ENCODE data around the gene PPM1H. TPM values are rescaled to one million over a fixed set of nuclear protein-coding genes. Genes with fewer than 3 reads are reported as not detected.

PPM1H gene
- total and polyA plus RNA-seq, 11 donors: 1.3 to 9.6 (median 4.9) TPM

- peaks cover 0 to 33% (median 5%) of the 10 kb centered on the region in 9 donors for H3K36me3 ChIP-seq
- intact Hi-C loops (cut with DNase I): loop anchor here in 1 of 10 donors (5.0 kb wide), 1 partner anchor 87 kb away; no protein-coding TSS in a partner anchor
- WGBS, 4 donors: 92 to 95% (median 93%) methylated on average over 6 of the region's 6 CpGs
- ATAC-seq (no peak), DNase-seq (no peak)
- H3K9me3 ChIP-seq: no peaks in the 10 kb centered on the region
- H3K27me3 ChIP-seq: no peaks in the 10 kb centered on the region
- no peak overlapping the region for H3K27ac ChIP-seq
- TF ChIP-seq POLR2A (IDR thresholded peaks at IDR 0.05): no peak
- no peak for TF ChIP-seq CTCF (IDR thresholded peaks at IDR 0.05)
- peaks cover 0 to 17% (median 0%) of the 10 kb centered on the region in 12 donors for H3K4me1 ChIP-seq
- no peak overlapping the region for H3K4me3 ChIP-seq
These were observed 245.7 kb downstream of the PPM1H start for GRCh38 chr12:62689042-62689839.

DNA sequence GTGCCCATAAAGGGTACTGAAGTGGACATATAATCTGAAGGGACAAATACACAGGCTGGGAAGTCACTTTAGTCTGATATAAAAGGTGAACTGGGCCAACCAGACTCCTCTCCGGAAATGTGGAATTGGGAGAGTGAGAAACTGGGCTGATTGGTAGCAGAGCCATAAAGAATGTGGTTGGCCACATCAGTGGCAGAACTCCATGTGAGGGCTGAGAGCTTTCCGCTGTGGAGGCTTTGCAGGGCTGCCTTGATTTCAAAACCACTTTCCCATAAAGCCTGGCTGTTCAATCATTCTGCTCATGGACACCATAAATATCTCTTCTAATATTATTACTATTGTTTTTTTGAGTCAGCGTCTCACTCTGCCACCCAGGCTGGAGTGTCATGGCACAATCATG is 248.0 kb downstream of the PPM1H start:
- H3K4me1 ChIP-seq: peaks cover 0 to 24% (median 0%) of the 10 kb centered on the region in 12 donors
- ATAC-seq (no peak), DNase-seq (no peak)
- no peaks in the 10 kb centered on the region for H3K27me3 ChIP-seq
- WGBS, 4 donors: 82 to 94% (median 88%) methylated on average over 3 of the region's 3 CpGs
- no peak overlapping the region for H3K4me3 ChIP-seq
- intact Hi-C loops (cut with DNase I): loop anchor here in 1 of 10 donors (5.0 kb wide), 1 partner anchor 85 kb away; no protein-coding TSS in a partner anchor
- no peak for TF ChIP-seq POLR2A (IDR thresholded peaks at IDR 0.05)
- no peak for TF ChIP-seq CTCF (IDR thresholded peaks at IDR 0.05)
- no peaks in the 10 kb centered on the region for H3K9me3 ChIP-seq
- peak overlapping the region in 2 of 12 donors; percentile 34 to 39 for H3K27ac ChIP-seq
- H3K36me3 ChIP-seq: peaks cover 0 to 26% (median 3%) of the 10 kb centered on the region in 9 donors

GRCh38 chr12:62684570-62685295 is 250.2 kb downstream of the PPM1H start:
- TF ChIP-seq CTCF (IDR thresholded peaks at IDR 0.05) (no peak), POLR2A (IDR thresholded peaks at IDR 0.05) (no peak)
- DNase-seq (peak; percentile 68 to 82 (median 71)), ATAC-seq (peak; percentile 52 to 84 (median 72))
- intact Hi-C loops (cut with DNase I): loop anchor here in 1 of 10 donors (5.0 kb wide), 1 partner anchor 82 kb away; no protein-coding TSS in a partner anchor
- peaks cover 0 to 24% (median 0%) of the 10 kb centered on the region in 12 donors for H3K4me1 ChIP-seq
- H3K4me3 ChIP-seq: peak overlapping the region in 1 of 12 donors; percentile 6
- H3K27me3 ChIP-seq: no peaks in the 10 kb centered on the region
- 78 to 85% (median 81%) methylated on average over 7 of the region's 7 CpGs for WGBS, 4 donors
- H3K36me3 ChIP-seq: peaks cover 0 to 19% (median 0%) of the 10 kb centered on the region in 9 donors
- H3K27ac ChIP-seq: peak overlapping the region; percentile 41 to 95 (median 68)
- no peaks in the 10 kb centered on the region for H3K9me3 ChIP-seq

Measured in heart left ventricle (tissue), 16 donors.